AML-193 (cell line): Measurements from ENCODE around the gene USP17L15.
"Not testable (repeated sequence)": the region's sequence is repeated elsewhere in the genome, so short reads cannot be mapped to it uniquely, and the experiment has no call there.

Experiments
- DNase-seq, 2 experiments: peaks; one replicate each; lab custom pipeline; 2025; lab: John Stamatoyannopoulos, UW

Gene USP17L15

GRCh38 chr4:9234085-9234484 is at the start of gene USP17L15:
TSS of gene USP17L15 (plus strand) at chr4:9234385. CDS start at chr4:9234385, 0 bp downstream.
- DNase-seq = not testable (repeated sequence)

- DNase-seq = not testable (repeated sequence)
These were observed 23.8 kb upstream of the USP17L15 start, which contains the start of gene USP17L10 for GRCh38 chr4:9210357-9210756. TSS of gene USP17L10 (plus strand) at chr4:9210657. CDS start at chr4:9210657, 0 bp downstream.

- DNase-seq = not testable (repeated sequence)
These were observed 19.5 kb upstream of the USP17L15 start for GRCh38 chr4:9214701-9215100.

- DNase-seq = not testable (repeated sequence)
These were observed 19.1 kb upstream of the USP17L15 start, which contains the start of gene USP17L11 for GRCh38 chr4:9215105-9215504. TSS of gene USP17L11 (plus strand) at chr4:9215405. CDS start at chr4:9215405, 0 bp downstream.

GRCh38 chr4:9219852-9220251 is 14.3 kb upstream of the USP17L15 start, which contains the start of gene USP17L12:
TSS of gene USP17L12 (plus strand) at chr4:9220152. CDS start at chr4:9220152, 0 bp downstream.
- DNase-seq = not testable (repeated sequence)

GRCh38 chr4:9224596-9224995 is 9.6 kb upstream of the USP17L15 start, which contains the start of gene USP17L13:
TSS of gene USP17L13 (plus strand) at chr4:9224896. CDS start at chr4:9224896, 0 bp downstream.
- not testable (repeated sequence) for DNase-seq

GRCh38 chr4:9230249-9230648 is 3.9 kb upstream of the USP17L15 start:
- DNase-seq = not testable (repeated sequence)

GRCh38 chr4:9238461-9238860 is 4.3 kb downstream of the USP17L15 start:
- not testable (repeated sequence) for DNase-seq

GRCh38 chr4:9243579-9243978 is 9.4 kb downstream of the USP17L15 start, which contains the start of gene USP17L17:
TSS of gene USP17L17 (plus strand) at chr4:9243879. CDS start at chr4:9243879, 0 bp downstream.
- DNase-seq = not testable (repeated sequence)

GRCh38 chr4:9247953-9248680 is 13.9 kb downstream of the USP17L15 start, which contains the start of gene USP17L18:
TSS of gene USP17L18 (plus strand) at chr4:9248630. CDS start at chr4:9248630, 0 bp downstream.
- DNase-seq = not testable (repeated sequence)

- not testable (repeated sequence) for DNase-seq
These were observed 18.9 kb downstream of the USP17L15 start, which contains the start of gene USP17L19 for GRCh38 chr4:9253078-9253477. TSS of gene USP17L19 (plus strand) at chr4:9253378. CDS start at chr4:9253378, 0 bp downstream.

GRCh38 chr4:9257824-9258223 is 23.6 kb downstream of the USP17L15 start, which contains the start of gene USP17L20:
TSS of gene USP17L20 (plus strand) at chr4:9258124. CDS start at chr4:9258124, 0 bp downstream.
- DNase-seq = not testable (repeated sequence)

GRCh38 chr4:9262572-9262971 is 28.4 kb downstream of the USP17L15 start, which contains the start of gene USP17L21:
TSS of gene USP17L21 (plus strand) at chr4:9262872. CDS start at chr4:9262872, 0 bp downstream.
- DNase-seq = not testable (repeated sequence)

GRCh38 chr4:9267319-9267718 is 33.1 kb downstream of the USP17L15 start, which contains the start of gene USP17L22:
TSS of gene USP17L22 (plus strand) at chr4:9267619. CDS start at chr4:9267619, 0 bp downstream.
- not testable (repeated sequence) for DNase-seq

- DNase-seq = not testable (repeated sequence)
These were observed 37.5 kb downstream of the USP17L15 start for GRCh38 chr4:9271719-9272118.
